AG09309 (cell line): Measurements from ENCODE around the gene P2RX6.
"Not testable (repeated sequence)": the region's sequence is repeated elsewhere in the genome, so short reads cannot be mapped to it uniquely, and the experiment has no call there.

ENCODE experiments used
- DNase-seq: peaks from one replicate; pipeline ENCODE4 v3.0.0-alpha.2; 2010; ENCODE audit warnings: low read depth
- H3K4me3 ChIP-seq: 2 replicates; pipeline ENCODE4 v1.5.1; 2011; ENCODE audit warnings: mild to moderate bottlenecking, low read depth, low read length, moderate library complexity; ENCODE audit not compliant: control insufficient read depth
- CTCF ChIP-seq: IDR thresholded peaks from 2 replicates; pipeline ENCODE4 v1.5.1; 2011; ENCODE audit warnings: mild to moderate bottlenecking, low read depth, low read length, inconsistent platforms; ENCODE audit not compliant: insufficient read depth, control insufficient read depth; ENCODE audit errors: missing control alignments

The P2RX6 gene

GRCh38 chr22:21034989-21035388 is 20.0 kb downstream of the P2RX6 start:
- no peak overlapping the region for H3K4me3 ChIP-seq
- TF ChIP-seq CTCF: no peak
- DNase-seq: no peak

GRCh38 chr22:21038405-21038804 is 23.4 kb downstream of the P2RX6 start:
- DNase-seq: no peak
- no peak for TF ChIP-seq CTCF
- no peak overlapping the region for H3K4me3 ChIP-seq

GRCh38 chr22:21039158-21039557 is 24.2 kb downstream of the P2RX6 start:
- not testable (repeated sequence) for H3K4me3 ChIP-seq, DNase-seq

DNA sequence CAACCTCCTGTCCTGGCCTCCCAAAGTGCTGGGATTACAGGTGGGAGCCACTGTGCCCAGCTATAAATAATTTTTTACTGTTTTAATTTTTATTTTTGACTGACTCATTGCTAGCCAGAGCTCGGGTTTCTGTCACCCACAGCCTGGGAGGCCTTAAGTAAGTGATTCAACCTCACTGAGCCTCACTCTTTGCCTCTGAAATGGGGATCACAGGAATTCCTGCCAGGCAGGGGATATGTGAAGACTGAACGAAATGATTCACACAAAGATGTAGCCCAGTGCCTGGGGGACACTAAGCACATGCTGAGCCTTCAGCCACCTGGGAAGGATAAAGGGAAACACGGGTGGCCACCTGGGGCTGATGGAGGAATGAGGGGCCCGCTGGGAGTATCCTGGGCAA is 27.0 kb downstream of the P2RX6 start:
- no peak overlapping the region for H3K4me3 ChIP-seq
- DNase-seq: no peak
- no peak for TF ChIP-seq CTCF

DNA sequence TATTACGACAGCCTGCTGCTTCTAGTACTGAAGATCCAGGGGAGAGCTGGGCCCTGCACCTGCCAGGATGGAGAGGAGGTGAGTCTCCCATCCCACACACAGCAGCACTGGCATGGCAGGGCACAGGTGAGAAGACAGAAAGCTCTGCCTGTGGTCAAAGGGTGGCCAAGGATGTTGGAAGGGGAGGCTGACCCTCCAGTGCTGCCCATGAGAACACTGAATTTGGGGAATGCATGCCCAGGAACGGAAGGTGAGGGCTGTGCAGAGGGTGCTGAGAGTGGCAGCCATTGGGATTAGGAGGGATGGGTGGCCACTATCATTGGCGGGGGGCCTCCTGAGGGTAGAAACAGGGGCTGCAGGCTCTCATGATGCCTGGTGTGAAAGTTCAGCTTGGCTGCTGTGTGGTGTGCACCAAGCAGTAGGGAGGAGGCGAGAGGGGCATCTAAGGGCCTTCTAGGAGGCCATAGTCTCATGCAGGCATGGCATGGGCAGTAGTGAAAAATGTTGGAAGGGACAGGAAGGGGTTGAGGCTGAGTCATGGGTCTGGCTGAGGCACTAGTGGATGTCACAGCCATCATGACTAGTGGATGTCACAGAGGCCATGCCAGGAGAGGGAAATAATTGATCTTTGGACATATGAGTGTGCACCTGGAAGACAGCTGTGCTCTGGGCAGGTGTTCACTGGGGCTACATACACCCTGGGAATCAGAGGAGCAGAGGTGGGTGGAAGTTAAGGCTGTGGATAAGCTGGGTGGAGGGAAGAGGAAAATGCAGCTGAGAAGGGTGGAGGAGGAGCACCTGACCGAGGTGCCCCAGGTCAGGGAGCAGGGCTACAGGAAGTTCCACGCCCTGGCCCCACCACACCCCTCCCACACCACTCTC is 28.3 kb downstream of the P2RX6 start:
- H3K4me3 ChIP-seq: no peak overlapping the region
- no peak for TF ChIP-seq CTCF
- DNase-seq: no peak

DNA sequence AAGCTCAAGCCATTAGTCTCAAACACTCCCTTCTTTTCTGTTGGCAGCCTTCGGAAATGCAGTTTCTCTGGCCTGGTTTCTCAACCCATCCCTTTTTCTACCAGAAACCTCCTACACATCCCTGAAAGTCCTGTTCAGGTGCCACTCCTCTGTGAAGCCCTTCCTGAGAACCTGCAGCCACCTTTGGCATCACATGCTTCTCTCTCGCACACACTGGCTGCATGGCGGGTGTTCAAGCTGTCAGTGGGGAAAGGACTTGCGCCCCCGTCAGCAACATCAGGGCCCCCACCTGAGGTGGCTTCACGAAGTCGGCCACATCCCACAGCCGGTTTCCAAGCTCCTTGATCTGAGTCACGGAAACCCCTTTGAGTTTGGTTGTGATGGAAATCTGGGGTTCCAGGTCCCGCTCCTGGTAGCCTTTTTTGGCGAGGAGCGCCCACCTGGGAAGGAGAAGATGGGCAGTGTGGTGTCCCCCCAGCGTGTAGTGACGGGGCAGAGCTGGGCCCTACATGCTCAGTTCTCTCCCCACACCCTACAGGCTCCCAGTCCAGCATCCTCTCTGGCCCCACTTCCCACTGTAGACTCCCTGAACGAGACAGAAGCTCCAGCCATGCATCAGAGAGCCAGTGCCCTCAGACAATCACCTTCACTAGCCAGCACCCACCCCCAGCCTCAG is 29.0 kb downstream of the P2RX6 start:
- no peak overlapping the region; the same call in 1 of the 2 replicates for H3K4me3 ChIP-seq
- DNase-seq: no peak
- no peak for TF ChIP-seq CTCF

- peak overlapping the region; percentile 63 for H3K4me3 ChIP-seq
- peak; percentile 31 for DNase-seq
- no peak for TF ChIP-seq CTCF
Observed at GRCh38 chr22:21044931-21045584, 30.1 kb downstream of the P2RX6 start.
